ENCODE measurements around the gene RAD9A.

GRCh38 chr11:67413266-67413849 lies 21.6 kb downstream of the RAD9A start:
- TF ChIP-seq CTCF (IDR thresholded peaks at IDR 0.05) (no peak), POLR2A (IDR thresholded peaks at IDR 0.05) (no peak)

Data from body of pancreas (tissue), 4 donors.